Activated CD8-positive, alpha-beta memory T cell treated with anti-CD3 and anti-CD28 coated beads for 1 hour (primary cell): ENCODE results near the gene SMAD4.

Experiments
- DNase-seq, 2 donors: peaks; one replicate each; pipeline ENCODE4 v3.0.0-alpha.2; 2020; ENCODE audit warnings: low read depth in 1 of 2; ENCODE audit errors: extremely low read depth in 1 of 2

Gene SMAD4

GRCh38 chr18:51020536-51020935 lies 9.5 kb upstream of the SMAD4 start:
- DNase-seq = no peak

GRCh38 chr18:51021226-51021965 lies 8.6 kb upstream of the SMAD4 start:
- no peak for DNase-seq

- no peak for DNase-seq
These were observed 4.5 kb upstream of the SMAD4 start for GRCh38 chr18:51025512-51025911.

GRCh38 chr18:51028201-51028805 lies 1.7 kb upstream of the SMAD4 start:
- DNase-seq = no peak

- DNase-seq = no peak
These were observed 677 bp upstream of the SMAD4 start for GRCh38 chr18:51029378-51029693.

GRCh38 chr18:51030537-51031258 lies 685 bp downstream of the SMAD4 start:
- peak in 1 of 2 donors; percentile 52 for DNase-seq

GRCh38 chr18:51032193-51032592 lies 2.2 kb downstream of the SMAD4 start:
- no peak for DNase-seq

- no peak for DNase-seq
These were observed 7.2 kb downstream of the SMAD4 start for GRCh38 chr18:51037230-51037629.

GRCh38 chr18:51038110-51038509 lies 8.1 kb downstream of the SMAD4 start:
- no peak for DNase-seq

GRCh38 chr18:51039138-51040112 lies 9.4 kb downstream of the SMAD4 start:
- no peak for DNase-seq

- DNase-seq = no peak
These were observed 11.8 kb downstream of the SMAD4 start for GRCh38 chr18:51041677-51042352.

- no peak for DNase-seq
These were observed 15.0 kb downstream of the SMAD4 start for GRCh38 chr18:51044928-51045585.

GRCh38 chr18:51048190-51048589 lies 18.2 kb downstream of the SMAD4 start:
- DNase-seq = no peak

- DNase-seq = no peak
These were observed 19.1 kb downstream of the SMAD4 start for GRCh38 chr18:51049137-51049536.

- DNase-seq = no peak
These were observed 21.2 kb downstream of the SMAD4 start for GRCh38 chr18:51051105-51051712.

- DNase-seq = no peak
These were observed 23.8 kb downstream of the SMAD4 start for GRCh38 chr18:51053814-51054213.

- DNase-seq = no peak
These were observed 24.8 kb downstream of the SMAD4 start for GRCh38 chr18:51054764-51055163.

- no peak for DNase-seq
These were observed 30.0 kb downstream of the SMAD4 start for GRCh38 chr18:51059969-51060368.

- DNase-seq = no peak
These were observed 34.2 kb downstream of the SMAD4 start for GRCh38 chr18:51064256-51064655.
